ENCODE measurements around the gene GPR15. TPM values are rescaled to one million over a fixed set of nuclear protein-coding genes. Genes with fewer than 3 reads are reported as not detected.

The GPR15 gene
- not detected for total RNA-seq
- long read RNA-seq: 0 reads

GRCh38 chr3:98531622-98532274, at the start of gene GPR15:
Gene GPR15 (plus strand): TSS chr3:98531978. CDS start chr3:98532034, 56 bp downstream.
- no peak for DNase-seq (ENCODE audit: low spot score)
- intact Hi-C loops (cut with DNase I): no loop called here

- DNase-seq (ENCODE audit: low spot score): peak; percentile 69
- intact Hi-C loops (cut with DNase I): no loop called here
Measured at GRCh38 chr3:98482717-98483482, 48.9 kb upstream of the GPR15 start.

- DNase-seq (ENCODE audit: low spot score): no peak
- intact Hi-C loops (cut with DNase I): no loop called here
Measured at GRCh38 chr3:98483626-98484025, 48.2 kb upstream of the GPR15 start.

GRCh38 chr3:98497381-98497780, 34.4 kb upstream of the GPR15 start, which contains the start of gene OR5K2:
Gene OR5K2 (plus strand): TSS chr3:98497681. CDS start chr3:98497681, 0 bp downstream.
- intact Hi-C loops (cut with DNase I): no loop called here

GRCh38 chr3:98500019-98500418, 31.8 kb upstream of the GPR15 start:
- intact Hi-C loops (cut with DNase I): no loop called here
- DNase-seq (ENCODE audit: low spot score): no peak

More at GRCh38 chr3:98497381-98497780, 34.4 kb upstream of the GPR15 start, which contains the start of gene OR5K2:
- no peak for DNase-seq (ENCODE audit: low spot score)

GRCh38 chr3:98501270-98501669, 30.5 kb upstream of the GPR15 start:
- intact Hi-C loops (cut with DNase I): no loop called here
- DNase-seq (ENCODE audit: low spot score): no peak

- DNase-seq (ENCODE audit: low spot score): no peak
- intact Hi-C loops (cut with DNase I): no loop called here
Measured at GRCh38 chr3:98501863-98502576, 29.8 kb upstream of the GPR15 start.

- intact Hi-C loops (cut with DNase I): no loop called here
- no peak for DNase-seq (ENCODE audit: low spot score)
Measured at GRCh38 chr3:98504539-98504938, 27.2 kb upstream of the GPR15 start.

GRCh38 chr3:98508582-98508981, 23.2 kb upstream of the GPR15 start:
- no peak for DNase-seq (ENCODE audit: low spot score)
- intact Hi-C loops (cut with DNase I): no loop called here

- intact Hi-C loops (cut with DNase I): loop anchor here (10.0 kb wide), 1 partner anchor 302 kb away; no protein-coding TSS in a partner anchor
Measured at GRCh38 chr3:98512576-98512975, 19.2 kb upstream of the GPR15 start.

GRCh38 chr3:98513091-98513511, 18.7 kb upstream of the GPR15 start:
- intact Hi-C loops (cut with DNase I): loop anchor here (10.0 kb wide), 1 partner anchor 302 kb away; no protein-coding TSS in a partner anchor
- no peak for DNase-seq (ENCODE audit: low spot score)

More at GRCh38 chr3:98512576-98512975, 19.2 kb upstream of the GPR15 start:
- no peak for DNase-seq (ENCODE audit: low spot score)

- intact Hi-C loops (cut with DNase I): loop anchor here (10.0 kb wide), 1 partner anchor 301 kb away; no protein-coding TSS in a partner anchor
- DNase-seq (ENCODE audit: low spot score): no peak
Measured at GRCh38 chr3:98513736-98514135, 18.0 kb upstream of the GPR15 start.

GRCh38 chr3:98514948-98515347, 16.8 kb upstream of the GPR15 start:
- intact Hi-C loops (cut with DNase I): loop anchor here (10.0 kb wide), 1 partner anchor 300 kb away; no protein-coding TSS in a partner anchor

GRCh38 chr3:98518816-98519215, 13.0 kb upstream of the GPR15 start:
- intact Hi-C loops (cut with DNase I): loop anchor here (10.0 kb wide), 1 partner anchor 296 kb away; no protein-coding TSS in a partner anchor
- no peak for DNase-seq (ENCODE audit: low spot score)

More at GRCh38 chr3:98514948-98515347, 16.8 kb upstream of the GPR15 start:
- DNase-seq (ENCODE audit: low spot score): no peak

GRCh38 chr3:98519351-98519750, 12.4 kb upstream of the GPR15 start:
- intact Hi-C loops (cut with DNase I): loop anchor here (10.0 kb wide), 1 partner anchor 295 kb away; no protein-coding TSS in a partner anchor
- DNase-seq (ENCODE audit: low spot score): no peak

- intact Hi-C loops (cut with DNase I): loop anchor here (2.0 to 10.0 kb wide), 3 partner anchors 71 to 757 kb away; partner anchors contain the start of genes ARL6, CPOX and DCBLD2
- no peak for DNase-seq (ENCODE audit: low spot score)
Measured at GRCh38 chr3:98521897-98522543, 9.8 kb upstream of the GPR15 start.

GRCh38 chr3:98522544-98523281, 9.1 kb upstream of the GPR15 start, which contains the start of gene CLDND1:
Gene CLDND1 (minus strand): TSS chr3:98522902. CDS start chr3:98521424, 1,478 bp downstream.
- DNase-seq (ENCODE audit: low spot score): peak; percentile 99
- intact Hi-C loops (cut with DNase I): loop anchor here (2.0 to 10.0 kb wide), 3 partner anchors 70 to 758 kb away; partner anchors contain the start of genes ARL6, CPOX and DCBLD2

- intact Hi-C loops (cut with DNase I): loop anchor here (10.0 kb wide), 1 partner anchor 761 kb away; the partner anchor contains the start of gene ARL6
- DNase-seq (ENCODE audit: low spot score): no peak
Measured at GRCh38 chr3:98525494-98525893, 6.3 kb upstream of the GPR15 start.
